Glomerular visceral epithelial cell (primary cell): ENCODE data around the gene SLC12A4.
A peak's percentile ranks its signal among the peaks of the same experiment; 100 is the strongest.
"Not testable (repeated sequence)": the region's sequence is repeated elsewhere in the genome, so short reads cannot be mapped to it uniquely, and the experiment has no call there.

ENCODE experiments used
- DNase-seq: peaks from one replicate; pipeline ENCODE4 v3.0.0-alpha.2; 2016; ENCODE audit errors: extremely low spot score

SLC12A4 gene

DNA sequence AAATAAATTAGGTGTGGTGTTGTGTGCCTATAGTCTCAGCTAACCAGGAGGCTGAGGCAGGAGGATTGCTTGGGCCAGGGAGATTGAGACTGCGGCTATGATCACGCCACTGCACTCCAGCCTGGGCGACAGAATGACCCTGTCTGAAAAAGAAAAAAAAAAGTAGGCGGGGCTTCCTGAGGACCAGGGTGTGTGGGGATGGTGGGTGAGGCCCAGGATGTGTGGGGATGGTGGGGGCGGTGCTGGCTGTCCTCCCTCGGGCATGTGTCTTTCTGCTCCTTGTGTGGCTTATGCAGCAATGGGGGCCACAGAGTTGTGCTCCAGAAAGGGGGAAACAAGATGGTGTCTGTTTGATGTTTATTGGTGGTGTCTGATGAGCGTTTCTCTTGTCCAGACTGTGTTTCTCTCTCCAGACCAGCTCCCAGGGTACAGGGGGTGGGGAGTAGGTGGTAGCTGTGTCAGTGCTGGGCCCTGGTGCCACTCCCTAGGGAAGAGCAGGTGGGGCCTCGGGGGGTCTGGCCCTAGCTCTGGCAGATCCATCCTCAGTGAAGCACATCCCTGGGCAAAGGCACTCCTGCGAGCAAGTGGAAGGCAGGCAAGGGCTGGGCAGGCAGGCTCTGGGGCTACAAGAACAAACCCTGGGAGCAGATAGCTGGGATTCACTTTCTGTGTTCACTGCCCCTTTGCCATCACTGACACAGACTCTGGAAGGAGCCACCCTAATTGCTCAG lies 26.8 kb downstream of the SLC12A4 start:
- DNase-seq, result no peak

GRCh38 chr16:67940446-67941089 lies 27.9 kb downstream of the SLC12A4 start:
- no peak for DNase-seq

- no peak for DNase-seq
Measured at GRCh38 chr16:67939507-67940445, 28.7 kb downstream of the SLC12A4 start.

DNA sequence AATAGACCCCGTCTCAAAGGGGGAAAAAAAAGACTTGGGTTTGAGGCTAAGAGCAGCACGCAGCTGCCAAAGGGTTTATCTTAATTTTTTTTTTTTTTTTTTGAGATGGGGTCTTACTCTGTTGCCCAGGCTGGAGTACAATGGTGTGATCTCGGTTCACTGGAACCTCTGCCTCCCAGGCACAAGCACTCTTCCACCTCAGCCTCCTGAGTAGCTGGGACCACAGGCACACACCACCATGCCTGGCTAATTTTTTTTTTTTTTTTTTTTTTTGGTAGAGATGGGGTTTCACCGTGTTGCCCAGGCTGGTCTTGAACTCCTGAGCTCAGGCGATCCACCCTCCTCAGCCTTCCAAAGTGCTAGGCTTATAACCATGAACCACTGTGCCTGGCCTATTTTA lies 30.7 kb downstream of the SLC12A4 start:
- not testable (repeated sequence) for DNase-seq

GRCh38 chr16:67936880-67937605 lies 31.4 kb downstream of the SLC12A4 start:
- DNase-seq, result no peak

- DNase-seq, result peak; percentile 67
Measured at GRCh38 chr16:67936124-67936879, 32.1 kb downstream of the SLC12A4 start, which contains the start of gene PSMB10. PSMB10 (minus strand) TSS chr16:67936850; CDS start chr16:67936749, 101 bp downstream.

- DNase-seq, result peak; percentile 96
Measured at GRCh38 chr16:67935402-67936123, 32.9 kb downstream of the SLC12A4 start.

DNA sequence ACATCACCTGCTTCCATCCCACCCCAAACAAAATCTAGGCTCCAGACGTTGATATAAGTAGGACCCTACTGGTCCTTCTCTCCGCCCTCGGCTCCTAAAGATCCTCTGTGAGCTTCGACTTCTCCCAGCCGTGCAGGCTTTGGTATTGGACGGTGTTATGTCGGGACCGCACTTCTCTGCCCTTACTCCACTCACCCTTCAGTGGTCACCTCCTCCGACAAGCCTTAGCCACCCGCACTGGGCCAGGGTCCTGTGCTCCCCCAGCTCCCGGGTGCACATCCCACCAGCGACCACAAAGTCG lies 33.4 kb downstream of the SLC12A4 start:
- no peak for DNase-seq

GRCh38 chr16:67934306-67935100 lies 33.9 kb downstream of the SLC12A4 start:
- DNase-seq, result no peak

DNA sequence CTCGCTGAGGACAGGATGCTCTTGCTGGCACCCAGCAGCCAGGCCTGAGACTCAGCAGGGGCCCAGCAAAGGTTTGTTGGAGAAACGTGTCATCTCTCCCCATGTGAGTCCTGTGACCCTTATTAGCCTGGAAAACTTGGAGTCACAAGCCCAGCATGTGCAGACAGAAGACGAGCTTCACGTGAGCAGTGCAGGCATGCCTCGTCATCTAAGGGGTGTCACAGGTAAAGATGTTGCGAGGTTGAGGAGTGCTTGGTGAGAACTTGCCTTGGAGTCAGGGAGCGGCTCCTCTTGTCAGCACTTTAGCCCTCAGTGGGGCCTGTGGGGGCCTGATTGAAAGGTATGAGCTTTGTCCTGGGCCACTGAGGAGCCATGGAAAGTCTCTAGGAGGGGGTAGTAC lies 34.6 kb downstream of the SLC12A4 start:
- DNase-seq, result no peak

GRCh38 chr16:67932462-67932840 lies 36.0 kb downstream of the SLC12A4 start:
- DNase-seq, result no peak

GRCh38 chr16:67931712-67932461 lies 36.5 kb downstream of the SLC12A4 start, which contains the start of gene CTRL:
CTRL (minus strand) TSS chr16:67931862; CDS start chr16:67931852, 10 bp downstream.
- no peak for DNase-seq

DNA sequence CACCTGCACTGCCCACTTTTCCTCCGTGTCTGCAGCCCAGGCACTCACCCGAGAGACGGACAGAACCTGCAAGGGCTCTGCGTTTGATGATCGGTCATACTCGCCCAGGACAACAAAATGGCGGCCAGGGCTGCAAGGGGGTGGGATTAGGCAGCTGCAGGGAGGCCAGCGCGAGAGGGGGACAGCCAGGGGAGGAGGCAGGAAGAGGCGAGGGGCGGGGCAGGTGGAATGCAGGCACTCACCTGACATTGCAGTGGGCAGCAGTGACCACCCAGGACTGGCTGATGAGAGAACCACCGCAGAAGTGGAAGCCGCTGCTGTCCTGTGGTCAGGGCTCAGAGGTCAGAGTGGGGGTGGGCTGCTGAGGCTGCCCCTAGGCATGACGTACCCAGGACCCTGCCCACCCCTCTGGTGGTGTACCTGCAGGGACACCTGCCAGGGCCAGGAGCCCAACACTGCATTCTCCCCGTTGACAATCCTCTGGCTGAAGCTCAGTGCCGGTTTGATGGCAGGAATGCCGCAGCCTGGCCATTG lies 37.7 kb downstream of the SLC12A4 start:
- no peak for DNase-seq

DNA sequence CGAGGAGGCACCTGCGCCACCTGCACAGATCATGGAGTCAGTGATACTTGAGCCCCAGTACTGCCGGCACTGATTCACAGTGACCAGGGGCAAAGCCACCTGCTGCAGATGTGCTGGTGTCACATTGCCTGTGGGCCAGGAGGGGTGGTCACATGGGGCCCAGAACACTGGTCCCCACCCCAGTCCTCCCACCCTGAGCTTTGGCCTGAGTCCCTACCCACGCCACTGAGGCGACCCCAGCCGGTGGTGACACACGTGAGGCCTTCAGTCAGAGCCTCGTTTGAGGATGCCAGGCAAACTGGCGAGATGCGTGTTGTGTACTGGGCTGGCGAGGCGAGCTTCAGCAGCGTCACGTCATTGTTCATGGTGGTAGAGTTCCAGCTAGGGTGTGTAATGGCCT lies 38.2 kb downstream of the SLC12A4 start:
- no peak for DNase-seq

GRCh38 chr16:67928561-67929364 lies 39.7 kb downstream of the SLC12A4 start:
- DNase-seq, result peak; percentile 64

DNA sequence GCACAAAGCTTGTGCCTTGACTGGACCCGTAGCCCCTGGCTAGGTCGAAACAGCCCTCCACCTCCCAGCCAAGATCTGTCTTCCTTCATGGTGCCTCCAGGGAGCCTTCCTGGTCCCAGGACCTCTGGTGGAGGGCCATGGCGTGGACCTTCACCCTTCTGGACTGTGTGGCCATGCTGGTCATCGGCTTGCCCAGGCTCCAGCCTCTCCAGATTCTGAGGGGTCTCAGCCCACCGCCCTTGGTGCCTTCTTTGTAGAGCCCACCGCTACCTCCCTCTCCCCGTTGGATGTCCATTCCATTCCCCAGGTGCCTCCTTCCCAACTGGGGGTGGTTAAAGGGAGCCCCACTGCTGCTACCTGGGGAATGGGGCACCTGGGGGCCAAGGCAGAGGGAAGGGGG lies 40.3 kb downstream of the SLC12A4 start:
- DNase-seq, result no peak

DNA sequence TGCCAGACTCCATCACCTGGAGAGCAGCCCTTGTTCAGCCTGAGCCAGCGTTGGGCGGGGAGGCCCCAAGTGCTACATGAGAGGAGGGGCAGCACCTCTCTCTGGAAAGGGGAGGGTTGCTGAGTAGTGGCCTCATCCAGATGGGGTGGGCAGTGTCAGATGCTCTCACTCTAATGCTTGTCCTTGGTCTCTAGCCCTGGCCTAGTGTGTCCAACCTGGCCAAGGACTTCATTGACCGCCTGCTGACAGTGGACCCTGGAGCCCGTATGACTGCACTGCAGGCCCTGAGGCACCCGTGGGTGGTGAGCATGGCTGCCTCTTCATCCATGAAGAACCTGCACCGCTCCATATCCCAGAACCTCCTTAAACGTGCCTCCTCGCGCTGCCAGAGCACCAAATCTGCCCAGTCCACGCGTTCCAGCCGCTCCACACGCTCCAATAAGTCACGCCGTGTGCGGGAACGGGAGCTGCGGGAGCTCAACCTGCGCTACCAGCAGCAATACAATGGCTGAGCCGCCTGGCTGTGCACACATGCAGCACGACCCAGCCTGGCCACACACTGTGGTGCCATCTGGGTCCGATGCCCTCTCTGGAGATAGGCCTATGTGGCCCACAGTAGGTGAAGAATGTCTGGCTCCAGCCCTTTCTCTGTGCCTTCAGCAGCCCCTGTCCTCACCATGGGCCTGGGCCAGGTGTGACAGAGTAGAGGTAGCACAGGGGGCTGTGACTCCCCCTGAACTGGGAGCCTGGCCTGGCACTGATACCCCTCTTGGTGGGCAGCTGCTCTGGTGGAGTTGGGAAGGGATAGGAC lies 41.1 kb downstream of the SLC12A4 start:
- no peak for DNase-seq
